NCI-H774 (cell line): ENCODE measurements around the gene CCND2.

Source experiments
- DNase-seq: peaks from one replicate; lab custom pipeline; 2025; lab: John Stamatoyannopoulos, UW

CCND2 gene

DNA sequence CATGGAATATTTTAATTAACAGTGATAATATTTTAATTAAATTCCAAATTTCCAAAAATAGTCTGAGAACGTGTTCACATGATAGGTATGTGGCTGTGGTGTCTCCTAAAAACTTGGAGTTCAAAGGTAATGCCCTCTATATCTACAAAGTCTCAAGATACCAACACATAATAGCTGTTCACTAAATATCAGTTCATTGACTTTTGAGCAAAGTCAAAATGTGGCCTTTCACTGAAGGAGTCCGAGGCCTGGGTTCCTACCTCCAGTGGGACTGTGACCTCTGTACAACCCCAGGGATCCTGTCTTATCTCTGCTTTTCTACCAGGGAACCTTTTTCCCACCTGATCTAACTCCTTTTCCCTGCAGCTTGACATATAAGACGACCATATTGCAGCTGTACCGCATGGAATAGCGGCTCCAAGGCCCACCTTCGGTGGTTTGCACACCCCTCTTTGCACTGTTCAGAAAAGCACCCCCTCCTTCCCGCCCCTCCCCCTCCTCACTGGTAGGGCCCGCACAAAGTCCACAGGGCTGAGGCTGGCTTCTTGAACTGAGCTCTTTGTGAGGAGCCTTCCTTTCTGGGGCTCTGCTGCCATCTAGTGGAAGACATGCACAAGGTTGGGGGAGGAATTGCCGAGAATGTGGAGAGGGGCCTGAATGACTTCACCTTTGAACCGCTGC, 3.1 kb downstream of the CCND2 start:
- DNase-seq = peak; percentile 85

- no peak for DNase-seq
Observed at GRCh38 chr12:4277205-4277543, 3.6 kb downstream of the CCND2 start.

DNA sequence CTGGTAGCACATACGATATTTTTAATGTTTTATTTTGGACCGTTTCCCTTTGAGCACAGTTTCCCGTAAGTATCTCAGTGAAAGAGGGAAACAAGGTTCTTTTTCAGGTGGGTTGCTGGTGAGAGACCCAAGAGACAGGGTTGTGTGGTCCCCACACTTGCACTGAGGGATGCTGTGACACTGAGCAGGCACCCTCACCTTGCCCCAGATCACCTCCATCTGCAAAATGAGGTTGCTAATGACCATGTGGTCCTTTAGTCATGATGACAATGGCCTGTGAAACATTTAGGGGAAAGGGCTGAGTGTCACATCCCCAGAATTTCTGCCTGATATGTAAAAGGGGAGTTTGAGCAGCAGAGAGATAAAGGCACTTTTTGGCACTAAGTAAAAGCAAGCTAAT, 4.3 kb downstream of the CCND2 start:
- DNase-seq = no peak

GRCh38 chr12:4278329-4279197, 5.0 kb downstream of the CCND2 start:
- DNase-seq = no peak

GRCh38 chr12:4279198-4279690, 5.7 kb downstream of the CCND2 start:
- no peak for DNase-seq

- DNase-seq = no peak
Observed at GRCh38 chr12:4280351-4281163, 7.0 kb downstream of the CCND2 start.

- no peak for DNase-seq
Observed at GRCh38 chr12:4281173-4281654, 7.7 kb downstream of the CCND2 start.

- no peak for DNase-seq
Observed at GRCh38 chr12:4282103-4282891, 8.7 kb downstream of the CCND2 start.

GRCh38 chr12:4282892-4283511, 9.4 kb downstream of the CCND2 start:
- DNase-seq = no peak

DNA sequence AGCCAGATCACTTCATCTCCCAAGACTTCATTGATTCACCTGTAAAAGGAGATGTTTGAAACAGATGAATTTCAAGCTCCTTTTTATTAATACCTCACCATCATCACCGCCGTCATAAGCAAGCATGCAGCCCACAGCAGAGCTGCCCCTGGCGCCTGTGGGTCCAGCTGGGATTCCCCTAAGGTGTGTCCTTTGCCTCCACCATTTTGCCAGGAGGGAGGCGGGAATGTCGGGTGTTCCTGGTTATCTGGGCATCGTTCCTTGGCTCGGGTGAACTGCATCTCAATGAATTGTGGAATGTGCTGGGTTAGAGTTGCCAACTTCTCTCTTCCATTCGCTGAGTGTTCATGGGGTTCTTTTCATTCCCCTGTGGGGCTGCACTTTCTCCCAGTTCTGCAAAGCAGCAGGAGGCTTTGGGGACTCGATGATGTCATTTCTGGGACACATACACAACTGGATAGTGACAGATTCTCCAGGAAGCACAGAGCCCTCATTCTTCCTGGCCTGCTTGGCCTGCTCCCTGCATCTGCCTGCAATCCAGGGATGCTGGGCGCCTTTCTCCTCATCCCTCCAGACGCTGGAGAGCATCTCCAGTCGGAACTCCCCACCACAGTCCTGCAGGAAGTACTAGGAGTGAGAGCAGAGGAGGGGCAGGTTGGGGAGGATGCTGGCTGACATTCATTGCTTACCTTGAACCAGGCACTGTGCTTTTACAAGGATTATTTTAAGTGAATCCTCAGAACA, 10.1 kb downstream of the CCND2 start:
- DNase-seq = no peak

- no peak for DNase-seq
Observed at GRCh38 chr12:4284306-4284705, 10.7 kb downstream of the CCND2 start.

DNA sequence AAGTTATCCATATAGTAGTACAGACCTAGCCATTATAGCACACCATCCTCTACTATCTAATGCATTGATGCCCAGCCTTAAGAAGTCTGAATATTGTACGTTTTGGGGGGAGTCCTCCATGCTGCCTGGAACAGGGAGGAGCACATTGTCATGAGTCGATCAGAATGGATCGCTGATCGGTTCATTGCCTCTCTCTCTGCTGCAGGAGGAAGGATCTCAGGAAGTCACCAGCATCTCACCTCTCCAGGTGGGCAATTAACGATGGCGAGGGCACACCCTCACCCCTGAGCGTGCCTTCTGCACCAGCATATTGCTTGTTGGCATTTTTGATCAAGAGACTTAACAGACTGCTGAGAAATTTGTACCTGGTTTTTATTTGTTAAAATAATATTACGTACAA, 11.5 kb downstream of the CCND2 start:
- no peak for DNase-seq

GRCh38 chr12:4286228-4286627, 12.7 kb downstream of the CCND2 start:
- DNase-seq = no peak

DNA sequence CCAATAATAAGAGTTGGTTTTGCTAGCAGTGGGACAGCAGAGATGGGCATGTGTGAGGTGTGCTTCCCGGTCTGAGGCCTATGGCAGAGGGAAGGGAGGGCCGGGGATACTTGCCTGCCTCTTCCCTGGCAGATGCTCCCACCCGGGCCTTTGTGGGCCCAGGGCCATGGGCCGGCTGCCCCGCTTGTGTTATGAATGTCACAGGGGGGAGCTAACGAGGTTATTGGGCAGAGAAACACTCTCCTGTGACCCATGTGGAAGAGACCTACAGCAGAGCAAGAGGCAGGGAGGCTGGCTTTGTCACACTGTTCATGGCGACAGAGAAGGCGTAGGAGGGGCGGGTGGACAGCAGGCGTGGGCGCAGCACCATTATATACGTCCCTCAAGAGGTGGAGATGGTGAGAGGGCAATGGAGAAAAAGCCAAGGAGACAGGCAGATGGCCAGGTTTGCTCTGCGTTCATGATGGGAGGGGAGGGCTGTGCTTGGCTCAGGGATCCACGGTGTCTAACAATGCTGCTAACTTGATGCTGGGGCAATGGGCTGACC, 13.3 kb downstream of the CCND2 start:
- DNase-seq = no peak

GRCh38 chr12:4287325-4288211, 14.0 kb downstream of the CCND2 start:
- no peak for DNase-seq

DNA sequence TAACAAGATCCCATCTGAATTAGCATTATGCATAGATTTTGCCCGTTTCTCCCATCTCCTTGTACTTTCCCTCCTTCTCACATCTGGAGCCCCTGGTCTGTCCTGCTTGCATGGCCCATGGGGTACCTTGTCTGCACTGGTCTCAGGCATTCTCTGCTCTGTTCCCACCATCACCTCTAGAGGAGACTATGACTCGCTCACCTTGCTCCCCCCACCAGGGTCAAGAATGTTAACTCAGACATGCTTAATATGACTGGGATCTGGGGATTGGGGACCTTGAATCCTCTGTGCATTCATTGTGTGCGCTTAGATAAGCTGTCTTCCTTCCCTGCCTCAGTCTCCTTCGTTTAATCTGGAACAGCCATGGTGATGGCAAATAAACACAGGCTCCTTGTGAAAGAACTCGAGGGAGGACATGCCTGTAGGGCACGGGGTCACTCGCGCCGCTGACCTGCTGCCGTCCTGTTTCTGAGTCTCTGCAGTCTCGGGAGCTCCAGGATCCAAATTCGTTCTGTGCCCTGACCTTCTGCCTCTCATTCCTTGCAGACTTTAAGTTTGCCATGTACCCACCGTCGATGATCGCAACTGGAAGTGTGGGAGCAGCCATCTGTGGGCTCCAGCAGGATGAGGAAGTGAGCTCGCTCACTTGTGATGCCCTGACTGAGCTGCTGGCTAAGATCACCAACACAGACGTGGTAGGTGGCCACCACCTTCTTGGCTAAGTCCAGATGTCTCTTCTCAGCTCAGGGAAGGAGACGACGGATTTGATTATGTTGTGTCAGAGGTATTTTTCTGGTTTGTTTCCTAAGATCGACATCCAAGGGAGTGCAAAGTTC, 15.0 kb downstream of the CCND2 start:
- no peak for DNase-seq

DNA sequence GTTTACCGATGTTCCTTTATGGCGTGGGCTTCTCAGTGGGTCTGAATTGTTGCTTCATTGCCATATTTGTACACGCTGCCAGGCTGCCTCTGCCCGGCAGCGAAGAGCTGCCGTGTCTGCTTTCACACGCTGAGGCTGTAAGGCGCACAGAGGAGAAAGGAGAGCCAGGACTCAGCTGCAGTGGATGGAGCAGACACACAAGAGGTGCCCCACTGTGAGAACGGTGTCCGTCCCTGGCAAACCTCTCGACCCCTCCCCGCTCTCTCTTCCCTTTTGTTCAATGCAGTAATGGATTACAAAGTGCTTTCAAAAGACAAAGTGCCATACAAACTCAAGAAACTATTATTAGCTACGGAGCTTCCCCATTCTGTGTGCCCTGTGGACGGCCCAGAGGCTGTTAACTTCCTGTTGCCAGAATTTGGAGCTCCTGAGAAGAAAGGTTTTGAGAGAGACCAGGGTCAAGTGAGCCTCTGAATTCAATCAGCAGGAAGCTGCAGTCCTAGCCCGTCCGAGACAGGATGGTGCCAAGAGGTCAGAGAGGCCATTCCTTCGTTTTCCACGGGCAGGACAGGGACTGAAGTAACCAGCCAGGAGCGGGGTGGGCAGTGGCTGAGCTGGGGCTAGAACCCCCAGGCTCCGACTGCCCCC, 15.8 kb downstream of the CCND2 start:
- no peak for DNase-seq
